Coronary artery (tissue), 2 donors: ENCODE measurements around the gene RBM19.

Experiments
- DNase-seq: peaks from one replicate; pipeline ENCODE4 v3.0.0-alpha.2; 2017; ENCODE audit warnings: low spot score
- H3K27ac ChIP-seq, 2 donors: fragments of 200-600 bp; sonication (generic); one replicate each; pipeline ENCODE4 v1.5.1; 2016 to 2019
- H3K4me3 ChIP-seq: fragments of 200-600 bp; sonication (generic); 2 replicates; pipeline ENCODE4 v1.5.1; 2016; ENCODE audit warnings: mild to moderate bottlenecking, moderate library complexity
- CTCF ChIP-seq: fragments of 200-600 bp; sonication (generic); IDR thresholded peaks from one replicate; pipeline ENCODE4 v1.5.1; 2019; ENCODE audit warnings: antibody characterized with exemption

RBM19 gene

GRCh38 chr12:113893221-113893620 lies 72.9 kb downstream of the RBM19 start:
- DNase-seq: no peak
- no peak overlapping the region for H3K4me3 ChIP-seq
- TF ChIP-seq CTCF: no peak
- H3K27ac ChIP-seq: no peak overlapping the region

GRCh38 chr12:113892556-113892955 lies 73.6 kb downstream of the RBM19 start:
- no peak for TF ChIP-seq CTCF
- Histone ChIP-seq H3K27ac (no peak overlapping the region), H3K4me3 (no peak overlapping the region)
- no peak for DNase-seq

GRCh38 chr12:113891739-113892520 lies 74.2 kb downstream of the RBM19 start:
- no peak for DNase-seq
- no peak overlapping the region for H3K27ac ChIP-seq
- H3K4me3 ChIP-seq: no peak overlapping the region
- no peak for TF ChIP-seq CTCF

GRCh38 chr12:113891167-113891692 lies 74.9 kb downstream of the RBM19 start:
- no peak overlapping the region for H3K4me3 ChIP-seq
- no peak overlapping the region for H3K27ac ChIP-seq
- TF ChIP-seq CTCF: no peak
- DNase-seq: no peak

- H3K27ac ChIP-seq: no peak overlapping the region
- DNase-seq: no peak
- H3K4me3 ChIP-seq: peak overlapping the region; percentile 11
- no peak for TF ChIP-seq CTCF
These were observed 76.1 kb downstream of the RBM19 start for GRCh38 chr12:113889891-113890581.

GRCh38 chr12:113889076-113889475 lies 77.0 kb downstream of the RBM19 start:
- H3K27ac ChIP-seq: no peak overlapping the region
- no peak for TF ChIP-seq CTCF
- no peak for DNase-seq
- H3K4me3 ChIP-seq: no peak overlapping the region
